Upper lobe of left lung (tissue), 4 donors: Measurements from ENCODE around the gene TMPRSS13.

Experiments used
- POLR2A ChIP-seq, 4 donors: fragments of 450-650 bp; IDR thresholded peaks; one replicate each; pipeline ENCODE4 v1.5.1; 2016 to 2017; ENCODE audit warnings: antibody characterized with exemption in 4 of 4, mild to moderate bottlenecking in 2 of 4
- TF ChIP-seq, protein P1 (sequence below), 6 experiments: fragments of 450-650 bp in 4 of 6; fragments of 200-600 bp in 2 of 6; sonication (generic) in 2 of 6; IDR thresholded peaks; one replicate each; pipeline ENCODE4 v1.5.1; 2016 to 2019; ENCODE audit warnings: antibody characterized with exemption in 6 of 6

GRCh38 chr11:117929916-117930570 lies 841 bp upstream of the TMPRSS13 start:
- TF ChIP-seq, protein P1, sequence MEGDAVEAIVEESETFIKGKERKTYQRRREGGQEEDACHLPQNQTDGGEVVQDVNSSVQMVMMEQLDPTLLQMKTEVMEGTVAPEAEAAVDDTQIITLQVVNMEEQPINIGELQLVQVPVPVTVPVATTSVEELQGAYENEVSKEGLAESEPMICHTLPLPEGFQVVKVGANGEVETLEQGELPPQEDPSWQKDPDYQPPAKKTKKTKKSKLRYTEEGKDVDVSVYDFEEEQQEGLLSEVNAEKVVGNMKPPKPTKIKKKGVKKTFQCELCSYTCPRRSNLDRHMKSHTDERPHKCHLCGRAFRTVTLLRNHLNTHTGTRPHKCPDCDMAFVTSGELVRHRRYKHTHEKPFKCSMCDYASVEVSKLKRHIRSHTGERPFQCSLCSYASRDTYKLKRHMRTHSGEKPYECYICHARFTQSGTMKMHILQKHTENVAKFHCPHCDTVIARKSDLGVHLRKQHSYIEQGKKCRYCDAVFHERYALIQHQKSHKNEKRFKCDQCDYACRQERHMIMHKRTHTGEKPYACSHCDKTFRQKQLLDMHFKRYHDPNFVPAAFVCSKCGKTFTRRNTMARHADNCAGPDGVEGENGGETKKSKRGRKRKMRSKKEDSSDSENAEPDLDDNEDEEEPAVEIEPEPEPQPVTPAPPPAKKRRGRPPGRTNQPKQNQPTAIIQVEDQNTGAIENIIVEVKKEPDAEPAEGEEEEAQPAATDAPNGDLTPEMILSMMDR (IDR thresholded peaks at IDR 0.05) = no peak
- no peak for TF ChIP-seq POLR2A (IDR thresholded peaks at IDR 0.05)
